ENCODE measurements around the gene RASGEF1B. TPM values are rescaled to one million over a fixed set of nuclear protein-coding genes. Genes with fewer than 3 reads are reported as not detected.
A peak's percentile ranks its signal among the peaks of the same experiment; 100 is the strongest.

Gene RASGEF1B
- total and polyA plus RNA-seq, 2 experiments from 2014 or later = 2.8 to 5.2 TPM

DNA sequence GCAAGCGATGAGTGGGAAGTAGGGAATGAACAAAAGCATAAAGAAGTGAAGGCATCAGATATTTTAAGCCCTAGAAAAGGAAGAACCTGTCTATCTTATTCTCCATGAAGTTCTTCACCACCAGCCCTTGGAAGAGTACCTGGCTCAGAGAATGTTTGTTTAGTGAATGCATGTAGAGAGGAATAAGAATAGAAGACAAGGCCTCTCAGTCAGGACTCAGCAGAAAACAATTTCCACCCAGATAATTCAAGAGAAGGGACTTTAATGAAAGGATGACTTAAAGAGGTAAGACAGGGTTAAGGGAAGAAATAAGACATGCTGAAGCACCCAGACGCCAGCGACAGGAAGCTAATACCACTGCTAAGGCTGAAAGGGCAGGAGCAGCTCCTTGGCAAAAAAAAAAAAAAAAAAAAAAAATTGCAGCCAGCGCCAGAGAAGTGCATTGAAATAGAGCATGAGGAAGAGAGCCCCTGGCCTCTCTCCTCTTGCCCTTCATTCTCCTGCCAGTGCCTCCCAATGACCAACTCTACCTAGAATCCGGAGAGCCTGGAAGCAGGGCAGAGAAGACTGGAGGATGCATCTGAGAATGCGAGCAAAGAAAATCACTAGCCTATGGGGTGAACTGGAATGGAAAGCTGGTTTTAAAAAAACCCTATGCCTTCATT, 47.2 kb upstream of the RASGEF1B start:
- peak overlapping the region; percentile 20; the same call in 1 of the 2 replicates for H2AFZ ChIP-seq
- Mint-ChIP-seq H3K27me3 (ENCODE audit: insufficient read depth, low read depth, poor library complexity) (no peaks in the 10 kb centered on the region), H3K27ac (no peak overlapping the region), H3K4me3 (no peak overlapping the region; the same call in 2 of the 3 replicates), H3K36me3 (ENCODE audit: low read depth) (no peaks in the 10 kb centered on the region), H3K4me1 (peaks cover 22% of the 10 kb centered on the region), H3K9me3 (no peaks in the 10 kb centered on the region)
- H3F3A ChIP-seq (replicated peaks; ENCODE audit: low read depth) = no peaks in the 10 kb centered on the region
- H3K36me3 ChIP-seq (ENCODE audit: insufficient read depth) = no peaks in the 10 kb centered on the region
- no peak overlapping the region for H3K4me3 ChIP-seq
- no peaks in the 10 kb centered on the region for H4K20me1 ChIP-seq (replicated peaks; ENCODE audit: insufficient read depth)
- DNase-seq (ENCODE audit: low spot score) = peak; percentile 30
- TF ChIP-seq, protein P1, sequence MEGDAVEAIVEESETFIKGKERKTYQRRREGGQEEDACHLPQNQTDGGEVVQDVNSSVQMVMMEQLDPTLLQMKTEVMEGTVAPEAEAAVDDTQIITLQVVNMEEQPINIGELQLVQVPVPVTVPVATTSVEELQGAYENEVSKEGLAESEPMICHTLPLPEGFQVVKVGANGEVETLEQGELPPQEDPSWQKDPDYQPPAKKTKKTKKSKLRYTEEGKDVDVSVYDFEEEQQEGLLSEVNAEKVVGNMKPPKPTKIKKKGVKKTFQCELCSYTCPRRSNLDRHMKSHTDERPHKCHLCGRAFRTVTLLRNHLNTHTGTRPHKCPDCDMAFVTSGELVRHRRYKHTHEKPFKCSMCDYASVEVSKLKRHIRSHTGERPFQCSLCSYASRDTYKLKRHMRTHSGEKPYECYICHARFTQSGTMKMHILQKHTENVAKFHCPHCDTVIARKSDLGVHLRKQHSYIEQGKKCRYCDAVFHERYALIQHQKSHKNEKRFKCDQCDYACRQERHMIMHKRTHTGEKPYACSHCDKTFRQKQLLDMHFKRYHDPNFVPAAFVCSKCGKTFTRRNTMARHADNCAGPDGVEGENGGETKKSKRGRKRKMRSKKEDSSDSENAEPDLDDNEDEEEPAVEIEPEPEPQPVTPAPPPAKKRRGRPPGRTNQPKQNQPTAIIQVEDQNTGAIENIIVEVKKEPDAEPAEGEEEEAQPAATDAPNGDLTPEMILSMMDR (conservative IDR thresholded peaks at IDR 0.05; ENCODE audit: low read depth in 2 of 2) = no peak
- TF ChIP-seq, protein P2, sequence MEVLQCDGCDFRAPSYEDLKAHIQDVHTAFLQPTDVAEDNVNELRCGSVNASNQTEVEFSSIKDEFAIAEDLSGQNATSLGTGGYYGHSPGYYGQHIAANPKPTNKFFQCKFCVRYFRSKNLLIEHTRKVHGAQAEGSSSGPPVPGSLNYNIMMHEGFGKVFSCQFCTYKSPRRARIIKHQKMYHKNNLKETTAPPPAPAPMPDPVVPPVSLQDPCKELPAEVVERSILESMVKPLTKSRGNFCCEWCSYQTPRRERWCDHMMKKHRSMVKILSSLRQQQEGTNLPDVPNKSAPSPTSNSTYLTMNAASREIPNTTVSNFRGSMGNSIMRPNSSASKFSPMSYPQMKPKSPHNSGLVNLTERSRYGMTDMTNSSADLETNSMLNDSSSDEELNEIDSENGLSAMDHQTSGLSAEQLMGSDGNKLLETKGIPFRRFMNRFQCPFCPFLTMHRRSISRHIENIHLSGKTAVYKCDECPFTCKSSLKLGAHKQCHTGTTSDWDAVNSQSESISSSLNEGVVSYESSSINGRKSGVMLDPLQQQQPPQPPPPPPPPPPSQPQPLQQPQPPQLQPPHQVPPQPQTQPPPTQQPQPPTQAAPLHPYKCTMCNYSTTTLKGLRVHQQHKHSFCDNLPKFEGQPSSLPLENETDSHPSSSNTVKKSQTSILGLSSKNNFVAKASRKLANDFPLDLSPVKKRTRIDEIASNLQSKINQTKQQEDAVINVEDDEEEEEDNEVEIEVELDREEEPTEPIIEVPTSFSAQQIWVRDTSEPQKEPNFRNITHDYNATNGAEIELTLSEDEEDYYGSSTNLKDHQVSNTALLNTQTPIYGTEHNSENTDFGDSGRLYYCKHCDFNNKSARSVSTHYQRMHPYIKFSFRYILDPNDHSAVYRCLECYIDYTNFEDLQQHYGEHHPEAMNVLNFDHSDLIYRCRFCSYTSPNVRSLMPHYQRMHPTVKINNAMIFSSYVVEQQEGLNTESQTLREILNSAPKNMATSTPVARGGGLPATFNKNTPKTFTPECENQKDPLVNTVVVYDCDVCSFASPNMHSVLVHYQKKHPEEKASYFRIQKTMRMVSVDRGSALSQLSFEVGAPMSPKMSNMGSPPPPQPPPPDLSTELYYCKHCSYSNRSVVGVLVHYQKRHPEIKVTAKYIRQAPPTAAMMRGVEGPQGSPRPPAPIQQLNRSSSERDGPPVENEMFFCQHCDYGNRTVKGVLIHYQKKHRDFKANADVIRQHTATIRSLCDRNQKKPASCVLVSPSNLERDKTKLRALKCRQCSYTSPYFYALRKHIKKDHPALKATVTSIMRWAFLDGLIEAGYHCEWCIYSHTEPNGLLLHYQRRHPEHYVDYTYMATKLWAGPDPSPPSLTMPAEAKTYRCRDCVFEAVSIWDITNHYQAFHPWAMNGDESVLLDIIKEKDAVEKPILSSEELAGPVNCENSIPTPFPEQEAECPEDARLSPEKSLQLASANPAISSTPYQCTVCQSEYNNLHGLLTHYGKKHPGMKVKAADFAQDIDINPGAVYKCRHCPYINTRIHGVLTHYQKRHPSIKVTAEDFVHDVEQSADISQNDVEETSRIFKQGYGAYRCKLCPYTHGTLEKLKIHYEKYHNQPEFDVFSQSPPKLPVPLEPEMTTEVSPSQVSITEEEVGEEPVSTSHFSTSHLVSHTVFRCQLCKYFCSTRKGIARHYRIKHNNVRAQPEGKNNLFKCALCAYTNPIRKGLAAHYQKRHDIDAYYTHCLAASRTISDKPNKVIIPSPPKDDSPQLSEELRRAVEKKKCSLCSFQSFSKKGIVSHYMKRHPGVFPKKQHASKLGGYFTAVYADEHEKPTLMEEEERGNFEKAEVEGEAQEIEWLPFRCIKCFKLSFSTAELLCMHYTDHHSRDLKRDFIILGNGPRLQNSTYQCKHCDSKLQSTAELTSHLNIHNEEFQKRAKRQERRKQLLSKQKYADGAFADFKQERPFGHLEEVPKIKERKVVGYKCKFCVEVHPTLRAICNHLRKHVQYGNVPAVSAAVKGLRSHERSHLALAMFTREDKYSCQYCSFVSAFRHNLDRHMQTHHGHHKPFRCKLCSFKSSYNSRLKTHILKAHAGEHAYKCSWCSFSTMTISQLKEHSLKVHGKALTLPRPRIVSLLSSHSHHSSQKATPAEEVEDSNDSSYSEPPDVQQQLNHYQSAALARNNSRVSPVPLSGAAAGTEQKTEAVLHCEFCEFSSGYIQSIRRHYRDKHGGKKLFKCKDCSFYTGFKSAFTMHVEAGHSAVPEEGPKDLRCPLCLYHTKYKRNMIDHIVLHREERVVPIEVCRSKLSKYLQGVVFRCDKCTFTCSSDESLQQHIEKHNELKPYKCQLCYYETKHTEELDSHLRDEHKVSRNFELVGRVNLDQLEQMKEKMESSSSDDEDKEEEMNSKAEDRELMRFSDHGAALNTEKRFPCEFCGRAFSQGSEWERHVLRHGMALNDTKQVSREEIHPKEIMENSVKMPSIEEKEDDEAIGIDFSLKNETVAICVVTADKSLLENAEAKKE (CRISPR knock-in tag; IDR thresholded peaks at IDR 0.05) = peak; percentile 96
- TF ChIP-seq ZNF114 (CRISPR knock-in tag; IDR thresholded peaks at IDR 0.05) (no peak), NANOG (IDR thresholded peaks at IDR 0.05; ENCODE audit: borderline replicate concordance) (no peak), ZNF331 (CRISPR knock-in tag; IDR thresholded peaks at IDR 0.05; ENCODE audit: low read depth) (no peak)
- H3K4me2 ChIP-seq = peak overlapping the region; percentile 35; the same call in 1 of the 2 replicates
- H3K4me1 ChIP-seq (ENCODE audit: insufficient read depth) = peaks cover 18% of the 10 kb centered on the region
- H3K9me2 ChIP-seq (ENCODE audit: insufficient read depth) = no peaks in the 10 kb centered on the region
- no peak overlapping the region for H3K27ac ChIP-seq (ENCODE audit: low read depth)
- no peaks in the 10 kb centered on the region for H3K27me3 ChIP-seq (ENCODE audit: insufficient read depth)
- peak; percentile 88 for ATAC-seq
- no peaks in the 10 kb centered on the region for H3K79me2 ChIP-seq (replicated peaks; ENCODE audit: insufficient read depth)

Measured in GM23338 (cell line).